ENCODE results near the gene GNB1.

- TF ChIP-seq, protein P1, sequence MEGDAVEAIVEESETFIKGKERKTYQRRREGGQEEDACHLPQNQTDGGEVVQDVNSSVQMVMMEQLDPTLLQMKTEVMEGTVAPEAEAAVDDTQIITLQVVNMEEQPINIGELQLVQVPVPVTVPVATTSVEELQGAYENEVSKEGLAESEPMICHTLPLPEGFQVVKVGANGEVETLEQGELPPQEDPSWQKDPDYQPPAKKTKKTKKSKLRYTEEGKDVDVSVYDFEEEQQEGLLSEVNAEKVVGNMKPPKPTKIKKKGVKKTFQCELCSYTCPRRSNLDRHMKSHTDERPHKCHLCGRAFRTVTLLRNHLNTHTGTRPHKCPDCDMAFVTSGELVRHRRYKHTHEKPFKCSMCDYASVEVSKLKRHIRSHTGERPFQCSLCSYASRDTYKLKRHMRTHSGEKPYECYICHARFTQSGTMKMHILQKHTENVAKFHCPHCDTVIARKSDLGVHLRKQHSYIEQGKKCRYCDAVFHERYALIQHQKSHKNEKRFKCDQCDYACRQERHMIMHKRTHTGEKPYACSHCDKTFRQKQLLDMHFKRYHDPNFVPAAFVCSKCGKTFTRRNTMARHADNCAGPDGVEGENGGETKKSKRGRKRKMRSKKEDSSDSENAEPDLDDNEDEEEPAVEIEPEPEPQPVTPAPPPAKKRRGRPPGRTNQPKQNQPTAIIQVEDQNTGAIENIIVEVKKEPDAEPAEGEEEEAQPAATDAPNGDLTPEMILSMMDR (IDR thresholded peaks at IDR 0.05), result no peak
- TF ChIP-seq POLR2A (IDR thresholded peaks at IDR 0.05), result no peak
- TF ChIP-seq POLR2AphosphoS5 (IDR thresholded peaks at IDR 0.05), result no peak
Observed at GRCh38 chr1:1781526-1781903, 109.4 kb downstream of the GNB1 start.

Measured in upper lobe of left lung (tissue), 4 donors.